Natural killer cell (primary cell): ENCODE data around the gene NFATC2IP. TPM values are rescaled to one million over a fixed set of nuclear protein-coding genes. Genes with fewer than 3 reads are reported as not detected.

Source experiments
- ATAC-seq, 3 donors: fragments of 150-1000 bp in 2 of 3; fragments of 200-7000 bp in 1 of 3; cut with Tn5 transposase; 1 replicate in 1 of 3; 2 replicates in 2 of 3; pipeline ENCODE4 v1.10.0; 2021; ENCODE audit warnings: mild to moderate bottlenecking in 2 of 3, moderate library complexity in 2 of 3
- DNase-seq, 2 donors: peaks; one replicate each; pipeline versions ENCODE4 v3.0.0 to v3.0.0-alpha.2; 2013 to 2021; ENCODE audit warnings: mixed read lengths in 1 of 2
- H3K27ac ChIP-seq: one replicate; pipeline ENCODE4 v1.5.1; 2013; ENCODE audit warnings: mild to moderate bottlenecking, low read length
- H3K27me3 ChIP-seq: one replicate; pipeline ENCODE4 v1.6.1; 2013; ENCODE audit warnings: low read length; ENCODE audit not compliant: control insufficient read depth, insufficient read depth
- H3K36me3 ChIP-seq: one replicate; pipeline ENCODE4 v1.6.1; 2013; ENCODE audit warnings: low read length; ENCODE audit not compliant: control insufficient read depth, insufficient read depth
- H3K4me1 ChIP-seq: one replicate; pipeline ENCODE4 v1.6.1; 2013; ENCODE audit warnings: low read length; ENCODE audit not compliant: control insufficient read depth, insufficient read depth
- H3K4me3 ChIP-seq: one replicate; pipeline ENCODE4 v1.5.1; 2013; ENCODE audit warnings: low read length
- H3K9me3 ChIP-seq: one replicate; pipeline ENCODE4 v1.6.1; 2013; ENCODE audit warnings: low read length; ENCODE audit not compliant: control insufficient read depth, insufficient read depth
- H3K27ac Mint-ChIP-seq, 2 donors: one replicate each; pipeline ENCODE4 v1.8.0; 2022; ENCODE audit warnings: mild to moderate bottlenecking in 2 of 2, mixed read lengths in 2 of 2, moderate library complexity in 1 of 2
- H3K27me3 Mint-ChIP-seq, 2 donors: one replicate each; pipeline ENCODE4 v1.8.0; 2022; ENCODE audit warnings: low read depth in 2 of 2, mixed read lengths in 2 of 2
- H3K36me3 Mint-ChIP-seq: one replicate; pipeline ENCODE4 v1.8.0; 2022; ENCODE audit warnings: mixed read lengths
- H3K4me1 Mint-ChIP-seq, 2 donors: one replicate each; pipeline ENCODE4 v1.8.0; 2022; ENCODE audit warnings: mixed read lengths in 2 of 2
- H3K4me3 Mint-ChIP-seq: one replicate; pipeline ENCODE4 v1.8.0; 2022; ENCODE audit warnings: mild to moderate bottlenecking, moderate library complexity, mixed read lengths
- H3K9me3 Mint-ChIP-seq, 2 donors: one replicate each; pipeline ENCODE4 v1.8.0; 2022; ENCODE audit warnings: mixed read lengths in 2 of 2
- CTCF ChIP-seq: fragments of 200-600 bp; IDR thresholded peaks from one replicate; pipeline ENCODE4 v1.8.0; 2022; ENCODE audit warnings: antibody characterized with exemption
- WGBS: methylation state at CpG from one replicate; pipeline ENCODE4 v1.1.7; 2013; ENCODE audit warnings: missing lambda C conversion rate; ENCODE audit not compliant: insufficient coverage; 5-methylcytosine and 5-hydroxymethylcytosine counted together
- intact Hi-C: fragments of 100-400 bp; cut with micrococcal nuclease; formaldehyde crosslinking; loops from one replicate; pipeline ENCODE4 v1.14.2; 2022
- total RNA-seq, 4 donors: library from RNA; stranded (reverse); fragments of 120-200 nt in 1 of 4; gene quantifications; one replicate each; pipeline versions ENCODE4 v1.2.3 to v1.2.4, GENCODE V29; 2013 to 2022

Gene NFATC2IP
- total RNA-seq, 3 donors from 2014 or later (not counting 1 experiment from before 2014, with no cell fraction given): 87.1 to 132 (median 108) TPM

- WGBS: 79% methylated on average over 20 of the region's 20 CpGs
- Histone ChIP-seq H3K4me3 (peak overlapping the region; percentile 40), H3K27me3 (no peaks in the 10 kb centered on the region), H3K27ac (peak overlapping the region; percentile 44), H3K4me1 (peaks cover 42% of the 10 kb centered on the region), H3K36me3 (no peaks in the 10 kb centered on the region), H3K9me3 (no peaks in the 10 kb centered on the region)
- TF ChIP-seq CTCF: no peak
- DNase-seq (no peak), ATAC-seq (no peak)
- H3K36me3 Mint-ChIP-seq: no peaks in the 10 kb centered on the region
- no peaks in the 10 kb centered on the region for H3K9me3 Mint-ChIP-seq
- H3K27me3 Mint-ChIP-seq: no peaks in the 10 kb centered on the region
- H3K4me1 Mint-ChIP-seq: peaks cover 26 to 42% of the 10 kb centered on the region in 2 donors
- no peak overlapping the region for H3K4me3 Mint-ChIP-seq
- intact Hi-C loops: no loop called here
- H3K27ac Mint-ChIP-seq: no peak overlapping the region
Observed at GRCh38 chr16:28932339-28933141, 18.2 kb upstream of the NFATC2IP start.

DNA sequence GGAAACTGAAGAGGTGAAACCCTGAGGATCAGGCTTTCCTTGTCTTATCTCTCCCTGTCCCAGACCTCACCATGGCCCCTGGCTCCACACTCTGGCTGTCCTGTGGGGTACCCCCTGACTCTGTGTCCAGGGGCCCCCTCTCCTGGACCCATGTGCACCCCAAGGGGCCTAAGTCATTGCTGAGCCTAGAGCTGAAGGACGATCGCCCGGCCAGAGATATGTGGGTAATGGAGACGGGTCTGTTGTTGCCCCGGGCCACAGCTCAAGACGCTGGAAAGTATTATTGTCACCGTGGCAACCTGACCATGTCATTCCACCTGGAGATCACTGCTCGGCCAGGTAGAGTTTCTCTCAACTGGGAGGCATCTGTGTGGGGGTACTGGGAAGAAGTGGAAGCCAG is 17.6 kb upstream of the NFATC2IP start:
- DNase-seq (no peak), ATAC-seq (no peak)
- Histone ChIP-seq H3K36me3 (no peaks in the 10 kb centered on the region), H3K9me3 (no peaks in the 10 kb centered on the region), H3K4me1 (peaks cover 42% of the 10 kb centered on the region), H3K27ac (no peak overlapping the region), H3K4me3 (peak overlapping the region; percentile 1), H3K27me3 (no peaks in the 10 kb centered on the region)
- Mint-ChIP-seq H3K9me3 (no peaks in the 10 kb centered on the region), H3K4me1 (peaks cover 26 to 46% of the 10 kb centered on the region in 2 donors), H3K27ac (no peak overlapping the region), H3K27me3 (no peaks in the 10 kb centered on the region), H3K36me3 (no peaks in the 10 kb centered on the region), H3K4me3 (no peak overlapping the region)
- TF ChIP-seq CTCF: no peak
- intact Hi-C loops: no loop called here
- 83% methylated on average over 8 of the region's 8 CpGs for WGBS

DNA sequence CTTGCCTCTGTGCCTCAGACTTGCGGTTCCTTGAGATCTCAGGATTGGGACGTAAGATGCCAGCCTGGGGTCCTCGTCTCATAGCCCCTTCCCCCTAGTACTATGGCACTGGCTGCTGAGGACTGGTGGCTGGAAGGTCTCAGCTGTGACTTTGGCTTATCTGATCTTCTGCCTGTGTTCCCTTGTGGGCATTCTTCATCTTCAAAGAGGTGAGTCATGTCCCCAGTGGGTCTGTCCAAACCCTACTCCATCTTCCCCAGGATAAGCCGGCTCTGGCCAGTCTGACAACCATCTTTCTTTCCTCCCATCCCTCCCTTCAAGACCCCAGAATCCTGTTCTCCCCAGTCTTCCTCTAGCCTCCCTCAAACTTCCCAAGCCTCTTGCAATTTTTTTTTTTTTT is 15.4 kb upstream of the NFATC2IP start:
- H3K36me3 ChIP-seq: no peaks in the 10 kb centered on the region
- H3K4me3 Mint-ChIP-seq: peak overlapping the region; percentile 60

More for the DNA sequence above, 15.4 kb upstream of the NFATC2IP start:
- Histone ChIP-seq H3K4me3 (no peak overlapping the region), H3K4me1 (peaks cover 37% of the 10 kb centered on the region), H3K9me3 (no peaks in the 10 kb centered on the region), H3K27ac (no peak overlapping the region), H3K27me3 (no peaks in the 10 kb centered on the region)
- DNase-seq (no peak), ATAC-seq (no peak)
- no peaks in the 10 kb centered on the region for H3K9me3 Mint-ChIP-seq
- H3K27ac Mint-ChIP-seq: no peak overlapping the region
- intact Hi-C loops: no loop called here
- peaks cover 23 to 47% of the 10 kb centered on the region in 2 donors for H3K4me1 Mint-ChIP-seq
- 97% methylated on average over 4 of the region's 4 CpGs for WGBS
- H3K27me3 Mint-ChIP-seq: no peaks in the 10 kb centered on the region
- TF ChIP-seq CTCF: no peak
- H3K36me3 Mint-ChIP-seq: no peaks in the 10 kb centered on the region
